ENCODE results near the gene FAM219A. TPM values are rescaled to one million over a fixed set of nuclear protein-coding genes. Genes with fewer than 3 reads are reported as not detected.
A peak's percentile ranks its signal among the peaks of the same experiment; 100 is the strongest.

FAM219A gene
- total RNA-seq, 2 experiments from 2014 or later = 11.1 to 11.6 TPM

GRCh38 chr9:34392511-34392910 lies 65.9 kb downstream of the FAM219A start:
- no peaks in the 10 kb centered on the region for H3K36me3 Mint-ChIP-seq (ENCODE audit: low read depth)
- intact Hi-C loops (cut with micrococcal nuclease) = no loop called here

GRCh38 chr9:34387239-34387638 lies 71.1 kb downstream of the FAM219A start:
- no peak overlapping the region for H3K27ac Mint-ChIP-seq
- H3K4me3 Mint-ChIP-seq = no peak overlapping the region
- no peak for DNase-seq
- H3K27me3 Mint-ChIP-seq (ENCODE audit: low read depth) = no peaks in the 10 kb centered on the region
- no peaks in the 10 kb centered on the region for H3K9me3 Mint-ChIP-seq
- intact Hi-C loops (cut with micrococcal nuclease) = no loop called here
- no peaks in the 10 kb centered on the region for H3K36me3 Mint-ChIP-seq (ENCODE audit: low read depth)
- H3K4me1 Mint-ChIP-seq (ENCODE audit: low read depth) = no peaks in the 10 kb centered on the region
- CTCF ChIA-PET = interaction anchor here (0.6 to 2.5 kb wide), 3 partner anchors 8 to 175 kb away, joined by 3 to 7 read pairs (median 3); no protein-coding TSS in a partner anchor

More at GRCh38 chr9:34392511-34392910, 65.9 kb downstream of the FAM219A start:
- CTCF ChIA-PET = interaction anchor here (1.3 kb wide), 1 partner anchor 11 kb away, joined by 8 read pairs; no protein-coding TSS in a partner anchor
- Mint-ChIP-seq H3K9me3 (no peaks in the 10 kb centered on the region), H3K27ac (no peak overlapping the region), H3K4me1 (ENCODE audit: low read depth) (no peaks in the 10 kb centered on the region), H3K27me3 (ENCODE audit: low read depth) (no peaks in the 10 kb centered on the region), H3K4me3 (no peak overlapping the region)
- DNase-seq = no peak

- intact Hi-C loops (cut with micrococcal nuclease) = no loop called here
- no peak overlapping the region for H3K4me3 Mint-ChIP-seq
- no peaks in the 10 kb centered on the region for H3K27me3 Mint-ChIP-seq (ENCODE audit: low read depth)
- no peak for DNase-seq
- H3K4me1 Mint-ChIP-seq (ENCODE audit: low read depth) = no peaks in the 10 kb centered on the region
- no peaks in the 10 kb centered on the region for H3K36me3 Mint-ChIP-seq (ENCODE audit: low read depth)
- CTCF ChIA-PET = interaction anchor here (0.6 to 2.5 kb wide), 3 partner anchors 7 to 175 kb away, joined by 3 to 7 read pairs (median 3); no protein-coding TSS in a partner anchor
- H3K9me3 Mint-ChIP-seq = no peaks in the 10 kb centered on the region
- no peak overlapping the region for H3K27ac Mint-ChIP-seq
Measured at GRCh38 chr9:34386656-34387055, 71.7 kb downstream of the FAM219A start.

- H3K27me3 Mint-ChIP-seq (ENCODE audit: low read depth) = no peaks in the 10 kb centered on the region
- no peak for DNase-seq
- no peaks in the 10 kb centered on the region for H3K36me3 Mint-ChIP-seq (ENCODE audit: low read depth)
- H3K4me1 Mint-ChIP-seq (ENCODE audit: low read depth) = peaks cover 6% of the 10 kb centered on the region
- no peaks in the 10 kb centered on the region for H3K9me3 Mint-ChIP-seq
- intact Hi-C loops (cut with micrococcal nuclease) = no loop called here
- CTCF ChIA-PET = interaction anchor here (2.5 kb wide), 1 partner anchor 18 kb away, joined by 7 read pairs; no protein-coding TSS in a partner anchor
- H3K27ac Mint-ChIP-seq = no peak overlapping the region
- no peak overlapping the region for H3K4me3 Mint-ChIP-seq
Measured at GRCh38 chr9:34385561-34386230, 72.7 kb downstream of the FAM219A start.

DNA sequence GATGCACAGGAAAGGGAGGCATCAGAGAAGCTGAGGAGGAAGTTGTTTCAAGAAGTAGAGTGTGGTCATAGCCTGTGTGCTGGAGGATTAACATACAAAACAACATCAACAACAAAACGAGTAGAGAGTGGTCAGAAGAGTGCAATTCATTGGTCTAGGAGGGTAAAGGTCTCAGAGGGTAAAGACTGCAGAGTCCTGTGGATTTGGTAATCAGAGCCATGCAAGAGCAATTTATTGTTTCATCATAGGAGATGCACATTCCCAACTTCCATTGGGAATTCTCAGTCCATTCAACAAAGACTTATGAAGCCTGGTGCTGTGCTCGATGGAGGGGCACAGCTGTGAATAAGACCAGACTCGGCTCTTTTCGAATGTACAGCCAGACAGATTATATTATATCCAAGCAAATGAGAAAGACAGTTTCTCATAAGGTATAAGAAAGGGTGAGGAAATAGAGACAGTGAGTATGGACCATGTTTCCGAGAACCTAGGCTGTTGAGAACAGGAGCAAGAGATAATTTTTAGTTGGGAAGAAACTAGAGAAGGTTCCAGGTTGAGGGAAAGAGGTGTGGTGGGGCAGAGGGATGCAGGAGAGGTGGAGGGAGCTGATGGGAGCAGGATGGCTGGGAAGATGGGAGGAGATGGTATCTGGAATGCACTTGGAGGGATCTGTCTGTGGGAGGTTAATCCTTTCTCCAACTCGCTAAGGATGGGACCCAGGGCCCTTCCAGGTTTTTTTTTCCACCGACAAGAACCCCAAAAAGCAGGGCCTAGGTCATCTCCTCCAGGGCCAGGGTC lies 73.8 kb downstream of the FAM219A start:
- Mint-ChIP-seq H3K27ac (no peak overlapping the region), H3K9me3 (no peaks in the 10 kb centered on the region), H3K27me3 (ENCODE audit: low read depth) (no peaks in the 10 kb centered on the region), H3K4me1 (ENCODE audit: low read depth) (peaks cover 16% of the 10 kb centered on the region), H3K4me3 (no peak overlapping the region), H3K36me3 (ENCODE audit: low read depth) (no peaks in the 10 kb centered on the region)
- no peak for DNase-seq
- intact Hi-C loops (cut with micrococcal nuclease) = no loop called here
- CTCF ChIA-PET = interaction anchor here (3.5 kb wide), 1 partner anchor 19 kb away, joined by 14 read pairs; no protein-coding TSS in a partner anchor

GRCh38 chr9:34383904-34384303 lies 74.5 kb downstream of the FAM219A start:
- DNase-seq = no peak
- Mint-ChIP-seq H3K27me3 (ENCODE audit: low read depth) (no peaks in the 10 kb centered on the region), H3K36me3 (ENCODE audit: low read depth) (no peaks in the 10 kb centered on the region), H3K4me3 (no peak overlapping the region), H3K4me1 (ENCODE audit: low read depth) (peaks cover 21% of the 10 kb centered on the region), H3K27ac (no peak overlapping the region), H3K9me3 (no peaks in the 10 kb centered on the region)
- intact Hi-C loops (cut with micrococcal nuclease) = no loop called here
- CTCF ChIA-PET = interaction anchor here (3.5 kb wide), 1 partner anchor 20 kb away, joined by 14 read pairs; no protein-coding TSS in a partner anchor

- no peak for DNase-seq
- peaks cover 23% of the 10 kb centered on the region for H3K4me1 Mint-ChIP-seq (ENCODE audit: low read depth)
- CTCF ChIA-PET = interaction anchor here (3.5 kb wide), 1 partner anchor 21 kb away, joined by 14 read pairs; no protein-coding TSS in a partner anchor
- no peak overlapping the region for H3K27ac Mint-ChIP-seq
- intact Hi-C loops (cut with micrococcal nuclease) = no loop called here
- no peaks in the 10 kb centered on the region for H3K27me3 Mint-ChIP-seq (ENCODE audit: low read depth)
- no peak overlapping the region for H3K4me3 Mint-ChIP-seq
- H3K9me3 Mint-ChIP-seq = no peaks in the 10 kb centered on the region
- H3K36me3 Mint-ChIP-seq (ENCODE audit: low read depth) = no peaks in the 10 kb centered on the region
Measured at GRCh38 chr9:34382879-34383278, 75.5 kb downstream of the FAM219A start.

DNA sequence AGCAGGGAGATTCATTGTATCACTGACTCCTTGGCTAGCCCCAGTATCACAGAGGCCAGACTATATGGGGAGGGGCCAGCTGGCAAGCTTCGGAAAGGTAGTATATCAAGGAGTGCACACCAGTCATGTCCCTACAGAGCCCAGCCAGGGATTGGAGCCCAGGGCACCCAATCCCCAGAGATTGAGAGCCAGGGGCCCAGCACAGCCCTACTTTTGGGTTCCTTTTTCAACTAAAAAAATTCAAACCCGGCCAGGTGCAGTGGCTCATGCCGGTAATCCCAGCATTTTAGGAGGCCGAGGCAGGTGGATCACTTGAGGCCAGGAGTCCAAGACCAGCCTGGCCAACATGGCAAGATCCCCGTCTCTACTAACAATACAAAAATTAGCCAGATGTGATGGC lies 76.3 kb downstream of the FAM219A start:
- Mint-ChIP-seq H3K36me3 (ENCODE audit: low read depth) (no peaks in the 10 kb centered on the region), H3K4me1 (ENCODE audit: low read depth) (peaks cover 24% of the 10 kb centered on the region), H3K27me3 (ENCODE audit: low read depth) (no peaks in the 10 kb centered on the region), H3K27ac (no peak overlapping the region), H3K4me3 (no peak overlapping the region), H3K9me3 (no peaks in the 10 kb centered on the region)
- CTCF ChIA-PET = interaction anchor here (3.5 kb wide), 1 partner anchor 22 kb away, joined by 14 read pairs; no protein-coding TSS in a partner anchor
- no peak for DNase-seq
- intact Hi-C loops (cut with micrococcal nuclease) = no loop called here

GRCh38 chr9:34381323-34381722 lies 77.0 kb downstream of the FAM219A start:
- intact Hi-C loops (cut with micrococcal nuclease) = no loop called here
- DNase-seq = peak; percentile 14
- H3K36me3 Mint-ChIP-seq (ENCODE audit: low read depth) = no peaks in the 10 kb centered on the region

GRCh38 chr9:34380511-34381315 lies 77.7 kb downstream of the FAM219A start:
- H3K27me3 Mint-ChIP-seq (ENCODE audit: low read depth) = no peaks in the 10 kb centered on the region
- no peak overlapping the region for H3K27ac Mint-ChIP-seq
- no peaks in the 10 kb centered on the region for H3K36me3 Mint-ChIP-seq (ENCODE audit: low read depth)
- intact Hi-C loops (cut with micrococcal nuclease) = loop anchor here (1.0 kb wide), 3 partner anchors 51 to 736 kb away; partner anchors contain the start of genes KIF24, NUDT2 and UBAP1
- DNase-seq = peak; percentile 84
- peak overlapping the region; percentile 75 for H3K4me3 Mint-ChIP-seq
- H3K4me1 Mint-ChIP-seq (ENCODE audit: low read depth) = peaks cover 30% of the 10 kb centered on the region
- H3K9me3 Mint-ChIP-seq = no peaks in the 10 kb centered on the region
- CTCF ChIA-PET = interaction anchor here (0.9 to 6.4 kb wide), 3 partner anchors 47 to 127 kb away, joined by 3 to 89 read pairs (median 6); no protein-coding TSS in a partner anchor

More at GRCh38 chr9:34381323-34381722, 77.0 kb downstream of the FAM219A start:
- Mint-ChIP-seq H3K4me1 (ENCODE audit: low read depth) (peaks cover 25% of the 10 kb centered on the region), H3K27me3 (ENCODE audit: low read depth) (no peaks in the 10 kb centered on the region), H3K27ac (no peak overlapping the region), H3K4me3 (peak overlapping the region; percentile 64), H3K9me3 (no peaks in the 10 kb centered on the region)
- CTCF ChIA-PET = interaction anchor here (0.9 to 3.5 kb wide), 2 partner anchors 22 to 125 kb away, joined by 3 to 14 read pairs; no protein-coding TSS in a partner anchor

- Mint-ChIP-seq H3K9me3 (no peaks in the 10 kb centered on the region), H3K36me3 (ENCODE audit: low read depth) (no peaks in the 10 kb centered on the region), H3K27me3 (ENCODE audit: low read depth) (no peaks in the 10 kb centered on the region), H3K4me1 (ENCODE audit: low read depth) (peaks cover 30% of the 10 kb centered on the region), H3K27ac (no peak overlapping the region), H3K4me3 (peak overlapping the region; percentile 75)
- CTCF ChIA-PET = interaction anchor here (1.1 to 6.4 kb wide), 6 partner anchors 47 to 293 kb away, joined by 3 to 89 read pairs (median 5); no protein-coding TSS in a partner anchor
- intact Hi-C loops (cut with micrococcal nuclease) = loop anchor here (1.0 kb wide), 3 partner anchors 51 to 736 kb away; partner anchors contain the start of genes KIF24, NUDT2 and UBAP1
- DNase-seq = peak; percentile 25
Measured at GRCh38 chr9:34380034-34380510, 78.3 kb downstream of the FAM219A start.
